HEK293T (cell line): ENCODE data around the gene LRRC43.

ENCODE experiments used
- CTCF ChIA-PET: fragments of 350-600 bp; formaldehyde crosslinking; extraction: SDS; loops from one replicate; lab custom pipeline; 2021; ENCODE audit warnings: antibody characterized with exemption, inconsistent platforms; lab: Yijun Ruan, JAX
- POLR2A ChIA-PET: fragments of 350-600 bp; formaldehyde crosslinking; extraction: SDS; loops from one replicate; lab custom pipeline; 2020; ENCODE audit warnings: antibody characterized with exemption, inconsistent platforms; lab: Yijun Ruan, JAX
- DNase-seq: peaks from one replicate; pipeline ENCODE4 v3.0.0; 2012; ENCODE audit warnings: mixed read lengths; ENCODE audit errors: extremely low spot score
- ARNT ChIP-seq: fragments of 450-650 bp; IDR thresholded peaks from 2 replicates; pipeline ENCODE4 v1.6.1; 2017; ENCODE audit warnings: mild to moderate bottlenecking
- BHLHE40 ChIP-seq: fragments of 450-650 bp; IDR thresholded peaks from 2 replicates; pipeline ENCODE4 v1.6.1; 2016; ENCODE audit warnings: mild to moderate bottlenecking, moderate library complexity, borderline replicate concordance
- CTBP1 ChIP-seq: fragments of 450-650 bp; IDR thresholded peaks from 2 replicates; pipeline ENCODE4 v1.6.1; 2016; ENCODE audit warnings: borderline replicate concordance
- ELF4 ChIP-seq: fragments of 450-650 bp; IDR thresholded peaks from 2 replicates; pipeline ENCODE4 v1.6.1; 2017; ENCODE audit warnings: antibody characterized with exemption
- FOXA1 ChIP-seq: fragments of 450-650 bp; IDR thresholded peaks from 2 replicates; pipeline ENCODE4 v1.6.1; 2016; ENCODE audit warnings: mild to moderate bottlenecking
- FOXK2 ChIP-seq: fragments of 450-650 bp; IDR thresholded peaks from 2 replicates; pipeline ENCODE4 v1.6.1; 2016; ENCODE audit warnings: mild to moderate bottlenecking
- FOXM1 ChIP-seq: fragments of 450-650 bp; IDR thresholded peaks from 2 replicates; pipeline ENCODE4 v1.6.1; 2017; ENCODE audit warnings: mild to moderate bottlenecking, borderline replicate concordance
- HDGF ChIP-seq: fragments of 450-650 bp; IDR thresholded peaks from 2 replicates; pipeline ENCODE4 v1.6.1; 2017; ENCODE audit warnings: antibody characterized with exemption, borderline replicate concordance
- L3MBTL2 ChIP-seq: fragments of 450-650 bp; conservative IDR thresholded peaks from 2 replicates; pipeline ENCODE4 v1.6.1; 2016; ENCODE audit warnings: mild to moderate bottlenecking
- LEF1 ChIP-seq: fragments of 450-650 bp; IDR thresholded peaks from 2 replicates; pipeline ENCODE4 v1.6.1; 2017; ENCODE audit warnings: mild to moderate bottlenecking, borderline replicate concordance
- NFRKB ChIP-seq: fragments of 450-650 bp; IDR thresholded peaks from 2 replicates; pipeline ENCODE4 v1.6.1; 2016; ENCODE audit warnings: mild to moderate bottlenecking, moderate library complexity
- SP1 ChIP-seq: fragments of 450-650 bp; IDR thresholded peaks from 2 replicates; pipeline ENCODE4 v1.6.1; 2017
- SUZ12 ChIP-seq: fragments of 450-650 bp; IDR thresholded peaks from 2 replicates; pipeline ENCODE4 v1.6.1; 2016; ENCODE audit warnings: mild to moderate bottlenecking
- TARDBP ChIP-seq: fragments of 450-650 bp; IDR thresholded peaks from 2 replicates; pipeline ENCODE4 v1.6.1; 2016
- ZNF384 ChIP-seq: fragments of 450-650 bp; IDR thresholded peaks from 2 replicates; pipeline ENCODE4 v1.6.1; 2016
- TF ChIP-seq, protein P1 (sequence below): fragments of 450-650 bp; IDR thresholded peaks from 2 replicates; pipeline ENCODE4 v1.6.1; 2016

LRRC43 gene

DNA sequence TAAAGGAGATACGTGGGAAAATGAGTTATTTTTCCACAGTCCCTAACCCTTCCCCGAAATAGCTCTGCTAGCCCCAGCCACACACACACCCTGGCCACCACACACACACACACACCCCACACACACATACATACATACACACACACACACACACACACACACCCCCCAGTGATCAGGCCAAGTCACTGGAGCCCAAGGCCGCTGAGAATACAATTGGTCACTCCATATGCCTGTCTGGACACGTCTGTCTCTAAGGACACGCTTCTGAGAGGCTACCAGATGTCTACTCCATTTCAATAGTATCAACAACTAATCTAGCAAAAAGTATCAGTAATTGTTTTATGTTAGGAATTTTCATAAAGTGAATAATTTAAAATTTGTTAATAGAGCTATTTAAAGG lies 55.9 kb downstream of the LRRC43 start:
- POLR2A ChIA-PET = no interaction called here
- CTCF ChIA-PET = no interaction called here
- no peak for DNase-seq
- TF ChIP-seq L3MBTL2 (no peak), SP1 (no peak)

DNA sequence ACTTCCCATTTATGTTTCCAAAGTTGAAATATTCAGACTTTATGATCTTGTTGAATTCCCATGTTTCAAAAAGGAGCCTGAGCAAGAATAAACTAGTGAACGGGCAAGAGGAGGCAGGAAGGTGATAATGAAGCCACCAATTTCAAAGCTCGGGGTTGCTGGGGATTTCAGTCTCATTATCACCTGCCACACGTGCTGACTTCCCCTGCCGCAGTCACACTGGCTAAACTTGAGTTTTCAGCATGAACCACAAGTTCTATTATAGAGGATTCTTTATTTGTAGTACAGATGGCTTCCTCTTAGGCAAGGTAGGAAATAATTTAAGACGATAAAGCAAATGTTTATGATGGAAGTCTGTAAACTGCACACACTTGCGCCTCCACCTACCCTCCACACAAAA lies 61.0 kb downstream of the LRRC43 start:
- ChIA-PET CTCF (no interaction called here), POLR2A (no interaction called here)
- no peak for DNase-seq
- TF ChIP-seq SUZ12 (no peak), HDGF (no peak), ARNT (no peak), FOXA1 (no peak), FOXM1 (no peak), CTBP1 (no peak), ELF4 (no peak), TARDBP (no peak), BHLHE40 (no peak), ZNF384 (no peak), LEF1 (no peak), NFRKB (no peak), FOXK2 (no peak), L3MBTL2 (no peak)
- TF ChIP-seq, protein P1, sequence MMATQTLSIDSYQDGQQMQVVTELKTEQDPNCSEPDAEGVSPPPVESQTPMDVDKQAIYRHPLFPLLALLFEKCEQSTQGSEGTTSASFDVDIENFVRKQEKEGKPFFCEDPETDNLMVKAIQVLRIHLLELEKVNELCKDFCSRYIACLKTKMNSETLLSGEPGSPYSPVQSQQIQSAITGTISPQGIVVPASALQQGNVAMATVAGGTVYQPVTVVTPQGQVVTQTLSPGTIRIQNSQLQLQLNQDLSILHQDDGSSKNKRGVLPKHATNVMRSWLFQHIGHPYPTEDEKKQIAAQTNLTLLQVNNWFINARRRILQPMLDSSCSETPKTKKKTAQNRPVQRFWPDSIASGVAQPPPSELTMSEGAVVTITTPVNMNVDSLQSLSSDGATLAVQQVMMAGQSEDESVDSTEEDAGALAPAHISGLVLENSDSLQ = no peak

DNA sequence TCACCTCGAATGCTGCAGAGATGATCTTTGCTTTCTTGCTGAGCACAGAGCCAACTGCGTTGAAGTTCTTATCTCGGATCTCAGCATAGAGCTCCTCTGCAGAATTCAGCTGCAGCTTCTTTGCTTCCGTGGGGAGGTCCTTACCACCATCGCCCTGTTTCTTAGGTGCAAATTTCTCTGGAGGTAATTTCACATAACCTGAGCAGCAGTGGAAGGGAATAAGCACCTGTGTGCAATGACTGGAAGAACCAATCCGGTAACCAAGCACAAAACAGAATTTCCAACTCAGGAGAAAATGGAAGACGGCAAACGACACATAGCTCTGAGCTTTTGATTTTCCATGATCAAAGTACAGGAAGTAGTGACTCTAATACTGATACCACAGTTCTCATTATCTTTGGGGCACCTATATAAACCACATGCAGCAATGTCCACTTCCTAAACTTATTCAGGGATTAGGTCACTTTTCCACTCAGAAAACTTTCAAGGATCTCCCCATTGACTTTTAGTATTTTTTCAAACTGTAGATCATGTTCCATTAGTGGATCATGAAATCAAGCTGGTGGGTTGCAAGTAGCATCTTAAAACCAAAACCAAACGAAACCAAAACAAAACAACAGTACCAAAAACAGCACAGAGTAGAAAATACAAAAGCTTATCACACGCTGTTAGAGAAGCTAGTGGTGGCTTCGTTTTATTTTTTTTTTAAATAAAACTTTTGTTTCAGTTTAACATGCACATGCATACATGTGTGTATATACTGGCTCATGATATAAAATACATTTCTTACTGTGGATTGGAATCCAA lies 61.8 kb downstream of the LRRC43 start:
- CTCF ChIA-PET = no interaction called here
- TF ChIP-seq FOXA1 = no peak
- TF ChIP-seq L3MBTL2 = no peak
- TF ChIP-seq BHLHE40 = no peak
- TF ChIP-seq ZNF384 = no peak
- no peak for TF ChIP-seq TARDBP
- TF ChIP-seq CTBP1 = no peak
- TF ChIP-seq FOXM1 = no peak
- no peak for TF ChIP-seq SUZ12
- no peak for TF ChIP-seq HDGF
- no peak for TF ChIP-seq NFRKB
- no peak for TF ChIP-seq LEF1
- no peak for TF ChIP-seq ARNT
- TF ChIP-seq SP1 = no peak
- DNase-seq = no peak
- POLR2A ChIA-PET = no interaction called here

DNA sequence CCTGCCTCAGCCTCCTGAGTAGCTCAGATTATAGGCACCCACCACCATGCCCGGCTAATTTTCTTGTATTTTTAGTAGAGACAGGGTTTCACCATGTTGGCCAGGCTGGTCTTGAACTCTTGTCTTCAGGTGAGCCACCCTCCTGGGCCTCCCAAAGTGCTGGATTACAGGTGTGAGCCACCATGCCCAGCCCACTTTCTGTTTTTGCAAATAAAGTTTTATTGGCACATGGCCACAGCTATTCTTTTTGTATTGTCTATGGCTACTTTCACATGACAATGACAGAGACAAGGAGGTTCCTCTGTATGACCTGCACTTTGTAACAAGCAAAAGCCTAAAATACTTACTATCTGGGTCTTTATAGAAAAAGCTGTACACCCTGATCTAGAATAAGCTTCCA lies 62.6 kb downstream of the LRRC43 start:
- no peak for TF ChIP-seq FOXA1
- TF ChIP-seq ARNT = no peak
- TF ChIP-seq NFRKB = no peak
- TF ChIP-seq ELF4 = no peak
- no peak for TF ChIP-seq CTBP1
- ChIA-PET POLR2A (no interaction called here), CTCF (no interaction called here)
- DNase-seq = no peak

DNA sequence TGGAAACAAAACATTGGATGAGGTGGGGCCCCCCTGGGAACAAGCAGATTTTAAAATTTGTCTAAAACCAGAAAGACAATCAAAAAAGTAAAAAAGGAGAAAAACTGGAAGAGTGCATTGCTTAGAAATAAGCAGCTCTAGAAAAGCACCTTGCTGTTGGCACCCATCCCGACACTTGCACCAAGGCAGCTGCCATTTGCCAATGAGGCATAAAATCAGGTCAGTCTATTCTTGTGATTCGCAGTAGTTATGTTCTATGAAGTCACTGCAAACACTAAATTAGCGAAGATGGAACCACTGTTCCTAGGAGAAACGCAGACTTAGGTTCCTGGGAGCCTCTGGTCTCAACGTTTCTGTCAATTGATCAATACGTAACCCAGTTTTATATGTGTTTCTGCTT lies 67.1 kb downstream of the LRRC43 start:
- no peak for TF ChIP-seq TARDBP
- no peak for TF ChIP-seq FOXM1
- no peak for TF ChIP-seq ZNF384
- TF ChIP-seq, protein P1 = no peak
- no peak for TF ChIP-seq SUZ12
- no peak for TF ChIP-seq ARNT
- no peak for TF ChIP-seq FOXK2
- no peak for TF ChIP-seq ELF4
- no peak for TF ChIP-seq L3MBTL2
- TF ChIP-seq NFRKB = no peak
- no peak for TF ChIP-seq HDGF
- TF ChIP-seq FOXA1 = no peak
- TF ChIP-seq BHLHE40 = no peak
- no peak for TF ChIP-seq CTBP1
- no peak for TF ChIP-seq LEF1
- no peak for TF ChIP-seq SP1
- CTCF ChIA-PET = no interaction called here
- no peak for DNase-seq
- POLR2A ChIA-PET = no interaction called here

DNA sequence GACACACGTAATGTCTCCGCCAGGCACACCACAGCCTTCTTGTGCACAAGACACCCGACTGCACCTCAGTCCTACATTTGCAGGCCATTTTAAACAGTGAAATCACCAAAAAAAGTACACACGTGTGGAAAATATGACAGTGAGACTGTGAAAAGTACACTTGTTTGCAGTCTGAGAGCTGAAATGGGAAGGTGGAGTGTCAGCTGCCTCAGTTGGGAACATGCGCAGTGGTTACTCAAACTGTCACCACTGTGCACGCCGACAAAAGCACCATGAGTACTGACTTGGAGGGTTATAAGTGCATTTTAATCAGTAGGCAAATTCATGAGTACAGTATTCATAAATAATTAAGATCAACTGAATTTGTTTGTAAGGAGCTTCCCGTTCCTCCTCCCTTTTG lies 67.6 kb downstream of the LRRC43 start:
- DNase-seq = no peak
- TF ChIP-seq FOXA1 (no peak), NFRKB (no peak), ZNF384 (no peak), TARDBP (no peak), SP1 (no peak), FOXM1 (no peak), SUZ12 (no peak), HDGF (no peak), FOXK2 (no peak), ELF4 (no peak)
- CTCF ChIA-PET = no interaction called here
- POLR2A ChIA-PET = no interaction called here
